HepG2 (cell line): Measurements from ENCODE around the gene SWI5. TPM values are rescaled to one million over a fixed set of nuclear protein-coding genes. Genes with fewer than 3 reads are reported as not detected.
A peak's percentile ranks its signal among the peaks of the same experiment; 100 is the strongest.

Experiments
- CEBPG ChIP-seq: IDR thresholded peaks from 2 replicates; pipeline ENCODE4 v1.6.1; 2016
- CENPX ChIP-seq: sonication (generic); formaldehyde crosslinking; IDR thresholded peaks from 2 replicates; pipeline ENCODE4 v1.9.0; 2021; ENCODE audit warnings: mild to moderate bottlenecking, missing genetic modification reagents, moderate library complexity
- ELF3 ChIP-seq: IDR thresholded peaks from 2 replicates; pipeline ENCODE4 v1.6.1; 2016; ENCODE audit warnings: missing genetic modification reagents, missing compliant biosample characterization
- ESRRA ChIP-seq: sonication (generic); formaldehyde crosslinking; IDR thresholded peaks from 2 replicates; pipeline ENCODE4 v1.5.1; 2020; ENCODE audit warnings: mild to moderate bottlenecking, low read depth, missing genetic modification reagents
- HDAC6 ChIP-seq: fragments of 200-600 bp; sonication (generic); IDR thresholded peaks from 2 replicates; pipeline ENCODE4 v1.7.0; 2017; ENCODE audit warnings: mild to moderate bottlenecking, antibody characterized with exemption, low read length, low read depth
- HHEX ChIP-seq: IDR thresholded peaks from 2 replicates; pipeline ENCODE4 v1.6.1; 2016; ENCODE audit warnings: control low read depth
- HOXA9 ChIP-seq: sonication (generic); formaldehyde crosslinking; IDR thresholded peaks from 2 replicates; pipeline ENCODE4 v1.8.1; 2022; ENCODE audit warnings: missing genetic modification reagents, mild to moderate bottlenecking, moderate library complexity, borderline replicate concordance
- IRF2 ChIP-seq: IDR thresholded peaks from 2 replicates; pipeline ENCODE4 v1.6.1; 2018; ENCODE audit warnings: missing genetic modification reagents, missing compliant biosample characterization
- KAT7 ChIP-seq: IDR thresholded peaks from 2 replicates; pipeline ENCODE4 v1.6.1; 2018; ENCODE audit warnings: borderline replicate concordance, missing compliant biosample characterization
- KIAA2018 ChIP-seq: sonication (generic); formaldehyde crosslinking; IDR thresholded peaks from 2 replicates; pipeline ENCODE4 v1.5.0; 2020; ENCODE audit warnings: mild to moderate bottlenecking, missing genetic modification reagents, borderline replicate concordance
- MIER3 ChIP-seq: IDR thresholded peaks from 2 replicates; pipeline ENCODE4 v1.6.1; 2016; ENCODE audit warnings: missing compliant biosample characterization, borderline replicate concordance
- PCBP1 ChIP-seq: fragments of 200-400 bp; formaldehyde crosslinking; IDR thresholded peaks from 2 replicates; pipeline ENCODE4 v1.6.1; 2017; ENCODE audit warnings: mild to moderate bottlenecking, low read depth, low read length, borderline replicate concordance
- PTBP1 ChIP-seq: fragments of 200-400 bp; formaldehyde crosslinking; IDR thresholded peaks from 2 replicates; pipeline ENCODE4 v1.6.1; 2018; ENCODE audit warnings: low read length, low read depth; ENCODE audit not compliant: poor library complexity, severe bottlenecking
- RBFOX2 ChIP-seq: fragments of 200-400 bp; formaldehyde crosslinking; IDR thresholded peaks from 2 replicates; pipeline ENCODE4 v1.6.1; 2017; ENCODE audit warnings: low read depth, mild to moderate bottlenecking, low read length
- SMC3 ChIP-seq: IDR thresholded peaks from 2 replicates; pipeline ENCODE4 v1.6.1; 2011; ENCODE audit warnings: low read length, improper control_type of control experiment
- SP5 ChIP-seq: IDR thresholded peaks from 2 replicates; pipeline ENCODE4 v1.6.1; 2016; ENCODE audit warnings: low read depth, borderline replicate concordance
- TOE1 ChIP-seq: sonication (generic); formaldehyde crosslinking; IDR thresholded peaks from 2 replicates; pipeline ENCODE4 v1.4.0; 2020; ENCODE audit warnings: mild to moderate bottlenecking, missing genetic modification reagents
- ZNF224 ChIP-seq: sonication (generic); formaldehyde crosslinking; IDR thresholded peaks from 2 replicates; pipeline ENCODE4 v1.5.0; 2020; ENCODE audit warnings: mild to moderate bottlenecking, missing genetic modification reagents
- ZNF232 ChIP-seq: sonication (generic); formaldehyde crosslinking; IDR thresholded peaks from 2 replicates; pipeline ENCODE4 v1.4.0; 2020; ENCODE audit warnings: missing genetic modification reagents, borderline replicate concordance
- ZNF317 ChIP-seq: sonication (generic); formaldehyde crosslinking; IDR thresholded peaks from 2 replicates; pipeline ENCODE4 v1.5.0; 2020; ENCODE audit warnings: mild to moderate bottlenecking, missing genetic modification reagents
- polyA plus RNA-seq, 8 experiments: library from polyadenylated mRNA; depleted of rRNA in 3 of 8; stranded (reverse) in 7 of 8; unstranded in 1 of 8; fragments of >200 nt; fragmentation: Illumina TruSeq in 4 of 8; extraction: Trizol in 4 of 8; gene quantifications; 2 replicates each; pipeline versions ENCODE4 v1.2.1 to v1.2.3, GENCODE V29; 2011 to 2016; ENCODE audit warnings: low read depth in 4 of 8, missing spikeins in 1 of 8, mixed read lengths in 1 of 8; ENCODE audit not compliant: insufficient read depth in 1 of 8
- total RNA-seq, 5 experiments: library from RNA; depleted of rRNA; stranded (reverse); fragments of >200 nt; fragmentation: Illumina TruSeq; extraction: Trizol; gene quantifications; 2 replicates each; pipeline ENCODE4 v1.2.3, GENCODE V29; 2016; ENCODE audit warnings: low read depth in 1 of 5
- TF ChIP-seq, protein P1 (sequence below): sonication (generic); formaldehyde crosslinking; IDR thresholded peaks from 2 replicates; pipeline ENCODE4 v1.4.0; 2020; ENCODE audit warnings: missing genetic modification reagents
- TF ChIP-seq, protein P2 (sequence below): IDR thresholded peaks from 2 replicates; pipeline ENCODE4 v1.6.1; 2018; ENCODE audit warnings: missing genetic modification reagents

The SWI5 gene
- total and polyA plus RNA-seq, 2 of the 13 experiments (the other 11 are each of a cell fraction or from before 2014, with no cell fraction given) = 39.2 to 41.0 TPM

GRCh38 chr9:128276008-128276573 is at the start of gene SWI5 (continued):
- TF ChIP-seq PTBP1 (no peak), KIAA2018 (CRISPR knock-in tag) (no peak), PCBP1 (0 out of 2 replicates have a peak, but pooled peaks have one; percentile 47), CENPX (CRISPR knock-in tag) (no peak), MIER3 (CRISPR knock-in tag) (no peak), HDAC6 (no peak), IRF2 (peak; percentile 59; the same call in 1 of the 2 replicates), SP5 (peak; percentile 60; the same call in 1 of the 2 replicates), TOE1 (no peak; the same call in 1 of the 2 replicates), ZNF232 (no peak), CEBPG (CRISPR knock-in tag) (no peak; the same call in 1 of the 2 replicates), ELF3 (CRISPR knock-in tag) (0 out of 2 replicates have a peak, but pooled peaks have one; percentile 13), HOXA9 (no peak), ZNF317 (CRISPR knock-in tag) (0 out of 2 replicates have a peak, but pooled peaks have one; percentile 49), HHEX (CRISPR knock-in tag) (no peak), SMC3 (no peak), ZNF224 (CRISPR knock-in tag) (no peak), KAT7 (CRISPR knock-in tag) (no peak), ESRRA (CRISPR knock-in tag) (no peak), RBFOX2 (peak; percentile 76)
- TF ChIP-seq, protein P1, sequence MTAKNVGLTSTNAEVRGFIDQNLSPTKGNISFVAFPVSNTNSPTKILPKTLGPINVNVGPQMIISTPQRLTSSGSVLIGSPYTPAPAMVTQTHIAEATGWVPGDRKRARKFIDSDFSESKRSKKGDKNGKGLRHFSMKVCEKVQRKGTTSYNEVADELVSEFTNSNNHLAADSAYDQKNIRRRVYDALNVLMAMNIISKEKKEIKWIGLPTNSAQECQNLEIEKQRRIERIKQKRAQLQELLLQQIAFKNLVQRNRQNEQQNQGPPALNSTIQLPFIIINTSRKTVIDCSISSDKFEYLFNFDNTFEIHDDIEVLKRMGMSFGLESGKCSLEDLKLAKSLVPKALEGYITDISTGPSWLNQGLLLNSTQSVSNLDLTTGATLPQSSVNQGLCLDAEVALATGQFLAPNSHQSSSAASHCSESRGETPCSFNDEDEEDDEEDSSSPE = 0 out of 2 replicates have a peak, but pooled peaks have one; percentile 52
- TF ChIP-seq, protein P2, sequence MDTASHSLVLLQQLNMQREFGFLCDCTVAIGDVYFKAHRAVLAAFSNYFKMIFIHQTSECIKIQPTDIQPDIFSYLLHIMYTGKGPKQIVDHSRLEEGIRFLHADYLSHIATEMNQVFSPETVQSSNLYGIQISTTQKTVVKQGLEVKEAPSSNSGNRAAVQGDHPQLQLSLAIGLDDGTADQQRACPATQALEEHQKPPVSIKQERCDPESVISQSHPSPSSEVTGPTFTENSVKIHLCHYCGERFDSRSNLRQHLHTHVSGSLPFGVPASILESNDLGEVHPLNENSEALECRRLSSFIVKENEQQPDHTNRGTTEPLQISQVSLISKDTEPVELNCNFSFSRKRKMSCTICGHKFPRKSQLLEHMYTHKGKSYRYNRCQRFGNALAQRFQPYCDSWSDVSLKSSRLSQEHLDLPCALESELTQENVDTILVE = no peak
